ENCODE results near the gene FCHO2.

DNA sequence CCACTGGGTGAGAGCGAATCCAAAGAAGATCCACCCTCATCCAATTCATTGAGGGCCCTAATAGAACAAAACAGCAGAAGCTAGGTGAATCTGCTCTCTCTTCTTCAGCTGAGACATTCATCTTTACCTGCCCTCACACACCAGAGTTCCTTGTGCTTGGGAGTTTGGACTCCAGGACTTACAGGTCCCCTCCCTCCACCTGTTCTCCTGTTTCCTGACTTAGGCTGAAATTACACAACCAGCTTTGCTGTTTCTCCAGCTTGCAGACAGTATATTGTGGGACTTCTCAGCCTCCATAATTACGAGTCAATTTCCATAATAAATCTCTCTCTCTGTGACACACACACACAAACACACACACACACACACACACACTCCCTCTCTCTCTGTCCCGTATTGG is 183.6 kb downstream of the FCHO2 start:
- TF ChIP-seq POLR2A (IDR thresholded peaks at IDR 0.05) = no peak
- TF ChIP-seq CTCF (IDR thresholded peaks at IDR 0.05) = no peak
